ENCODE data around the gene OTOG. TPM values are rescaled to one million over a fixed set of nuclear protein-coding genes. Genes with fewer than 3 reads are reported as not detected.

The OTOG gene
- total and polyA plus RNA-seq, 2 of the 8 experiments (the other 6 are each of a cell fraction or from before 2014, with no cell fraction given), result 0.41 to 1.5 TPM

Other genes starting within 250 kb of the OTOG start
- 1.7 and 1.9 TPM in 2 replicates for gene NCR3LG1, start 195.5 kb upstream of the OTOG start, total RNA-seq (2021; fragmentation: NEBNext Ultra II Directional; extraction: Animal tissue kit (Norgen Biotek cat#: 25700))
- gene NCR3LG1, start 195.5 kb upstream of the OTOG start, polyA plus RNA-seq (2011; rRNA removed), result 0.49 and 0.68 TPM in 2 replicates
- 6.3 and 8.3 TPM in 2 replicates for gene KCNJ11, start 158.6 kb upstream of the OTOG start, total RNA-seq (2021; fragmentation: NEBNext Ultra II Directional; extraction: Animal tissue kit (Norgen Biotek cat#: 25700))
- gene KCNJ11, start 158.6 kb upstream of the OTOG start, polyA plus RNA-seq (2011; rRNA removed), result 3.8 and 6.5 TPM in 2 replicates
- gene ABCC8, start 70.4 kb upstream of the OTOG start, total RNA-seq (2021; fragmentation: NEBNext Ultra II Directional; extraction: Animal tissue kit (Norgen Biotek cat#: 25700)), result 2.6 and 3.7 TPM in 2 replicates
- 4.9 and 7.1 TPM in 2 replicates for gene ABCC8, start 70.4 kb upstream of the OTOG start, polyA plus RNA-seq (2011; rRNA removed)
- 1.3 and 2.4 TPM in 2 replicates for gene USH1C, start 2.8 kb upstream of the OTOG start, total RNA-seq (2021; fragmentation: NEBNext Ultra II Directional; extraction: Animal tissue kit (Norgen Biotek cat#: 25700))
- 1.6 and 2.3 TPM in 2 replicates for gene USH1C, start 2.8 kb upstream of the OTOG start, polyA plus RNA-seq (2011; rRNA removed)
- gene MYOD1, start 172.3 kb downstream of the OTOG start, total RNA-seq (2021; fragmentation: NEBNext Ultra II Directional; extraction: Animal tissue kit (Norgen Biotek cat#: 25700)), result not detected in 2 replicates
- 0.06 TPM in 1 of 2 replicates, not detected in the other for gene MYOD1, start 172.3 kb downstream of the OTOG start, polyA plus RNA-seq (2011; rRNA removed)
- gene KCNC1, start 187.5 kb downstream of the OTOG start, total RNA-seq (2021; fragmentation: NEBNext Ultra II Directional; extraction: Animal tissue kit (Norgen Biotek cat#: 25700)), result 0.19 and 0.26 TPM in 2 replicates
- gene KCNC1, start 187.5 kb downstream of the OTOG start, polyA plus RNA-seq (2011; rRNA removed), result 0.08 and 0.11 TPM in 2 replicates